ENCODE results near the gene ADARB2. TPM values are rescaled to one million over a fixed set of nuclear protein-coding genes. Genes with fewer than 3 reads are reported as not detected.

The ADARB2 gene
- total RNA-seq, 1 donor from 2014 or later = 0.37 TPM

DNA sequence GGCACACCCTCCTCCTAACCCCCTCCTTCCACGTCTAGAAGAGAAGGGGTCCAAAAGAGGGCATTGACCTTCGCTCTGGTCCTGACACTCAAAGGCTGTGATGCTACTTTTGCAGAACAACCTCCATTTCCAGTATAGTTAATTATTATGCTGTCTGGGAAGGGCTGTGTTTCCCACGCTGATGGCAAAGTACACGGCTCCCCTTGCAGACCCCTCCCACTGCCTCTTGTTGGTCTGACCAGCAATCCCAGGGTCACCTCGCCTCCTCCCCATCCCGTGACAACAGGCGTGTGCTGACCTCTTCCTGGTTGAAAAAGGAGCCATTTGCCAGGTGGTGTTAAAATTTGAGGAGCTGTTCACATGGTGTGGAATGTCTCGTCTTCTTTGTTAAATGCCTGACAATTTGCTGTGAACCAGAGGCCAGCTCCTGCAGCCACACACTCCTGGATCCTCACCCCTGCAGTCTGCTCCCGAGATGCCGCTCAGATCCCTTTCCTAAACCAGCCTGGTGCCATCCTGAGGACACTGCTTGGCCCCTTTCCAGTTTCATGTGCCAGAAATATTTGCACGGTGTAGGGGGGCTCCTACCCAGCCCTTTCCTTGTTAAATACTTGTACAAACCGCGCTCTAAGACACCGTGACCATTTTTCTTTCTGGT, 359.5 kb downstream of the ADARB2 start:
- intact Hi-C loops (cut with micrococcal nuclease) = no loop called here

DNA sequence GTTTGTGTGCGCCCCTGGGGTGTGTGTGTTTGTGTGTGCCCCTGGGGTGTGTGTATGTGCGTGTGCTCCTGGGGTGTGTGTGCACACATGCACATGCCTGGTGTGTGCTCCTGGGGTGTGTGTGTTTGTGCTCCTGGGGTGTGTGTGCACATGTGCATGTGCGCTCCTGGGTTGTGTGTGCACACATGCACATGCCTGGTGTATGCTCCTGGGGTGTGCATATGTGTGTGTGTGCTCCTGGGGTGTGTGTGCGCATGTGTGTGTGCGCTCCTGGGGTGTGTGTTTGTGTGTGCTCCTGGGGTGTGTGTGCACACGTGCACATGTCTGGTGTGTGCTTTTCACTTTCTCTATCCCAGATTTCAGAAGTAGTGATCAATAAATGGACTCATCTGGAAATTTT, 360.1 kb downstream of the ADARB2 start:
- intact Hi-C loops (cut with micrococcal nuclease) = no loop called here

GRCh38 chr10:1376384-1376945, 360.9 kb downstream of the ADARB2 start:
- intact Hi-C loops (cut with micrococcal nuclease) = no loop called here

DNA sequence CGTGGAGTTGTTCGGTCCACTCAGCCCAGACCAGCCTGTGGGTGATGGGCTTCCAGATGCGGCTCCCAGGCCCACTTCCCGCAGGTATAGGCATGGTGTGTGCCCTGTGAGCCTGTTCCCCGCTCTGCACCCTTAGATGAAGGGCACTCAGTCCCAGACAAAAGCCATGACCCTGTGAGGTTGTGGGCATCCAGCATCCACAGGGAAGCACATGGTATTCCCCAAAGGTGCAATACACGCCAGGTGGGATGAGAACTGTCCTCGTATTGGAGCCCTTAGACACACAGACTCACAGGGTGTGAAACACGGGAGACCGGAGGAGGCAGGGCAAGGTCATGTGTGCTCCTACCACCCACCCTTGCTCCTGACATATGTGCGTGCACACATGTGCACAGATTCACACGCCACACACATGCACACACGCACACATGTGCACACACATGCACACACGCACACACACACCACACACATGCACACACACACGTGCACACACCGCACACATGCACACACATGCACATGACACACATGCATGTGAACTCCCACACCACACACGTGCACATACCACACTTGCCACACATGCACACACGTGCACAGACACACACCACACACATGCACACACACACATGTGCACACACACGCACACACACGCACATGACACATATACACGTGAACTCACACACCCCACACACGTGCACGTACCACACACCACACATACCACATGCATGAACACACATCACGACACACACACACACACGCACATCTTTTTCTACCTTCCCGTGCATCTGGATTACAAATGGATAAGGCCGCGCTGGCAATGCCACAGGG, 361.8 kb downstream of the ADARB2 start:
- intact Hi-C loops (cut with micrococcal nuclease) = no loop called here

- intact Hi-C loops (cut with micrococcal nuclease) = no loop called here
These were observed 362.6 kb downstream of the ADARB2 start for GRCh38 chr10:1374511-1375345.

DNA sequence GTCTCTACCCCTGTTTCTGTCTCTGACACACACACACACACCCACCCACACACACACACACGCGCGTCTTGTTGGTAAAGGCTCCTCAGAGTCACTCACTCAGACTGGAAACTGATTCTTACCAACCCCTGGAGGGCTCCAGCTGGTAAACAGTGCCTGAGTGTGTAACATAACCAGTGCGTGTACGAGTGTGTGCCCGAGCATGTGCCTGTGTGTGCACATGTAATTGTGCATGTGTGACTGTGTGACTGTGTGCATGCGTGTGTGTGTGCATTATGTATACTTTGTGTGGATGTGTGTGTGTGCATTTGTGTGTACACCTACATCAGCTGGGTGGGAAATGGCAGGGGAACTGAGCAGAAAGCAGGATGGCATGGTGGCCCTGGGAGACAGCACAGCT, 364.0 kb downstream of the ADARB2 start:
- intact Hi-C loops (cut with micrococcal nuclease) = no loop called here

DNA sequence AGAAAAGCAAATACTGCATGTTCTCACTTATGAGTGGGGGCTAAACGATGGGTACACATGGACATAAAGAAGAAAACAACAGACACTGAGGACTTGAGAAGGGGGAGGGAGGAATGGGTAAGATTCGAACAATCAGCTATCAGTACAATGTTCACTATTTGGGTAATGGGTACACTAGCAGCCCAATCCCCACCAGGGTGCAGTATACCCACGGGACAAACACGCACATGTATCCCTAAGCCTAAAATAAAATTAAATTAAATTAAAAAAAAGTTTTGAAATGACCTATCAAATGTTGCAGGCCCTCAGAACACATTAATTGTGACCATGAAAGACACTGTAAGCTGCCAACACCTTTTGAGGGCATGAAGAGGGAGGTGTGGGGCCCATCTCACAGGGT, 365.1 kb downstream of the ADARB2 start:
- intact Hi-C loops (cut with micrococcal nuclease) = no loop called here

DNA sequence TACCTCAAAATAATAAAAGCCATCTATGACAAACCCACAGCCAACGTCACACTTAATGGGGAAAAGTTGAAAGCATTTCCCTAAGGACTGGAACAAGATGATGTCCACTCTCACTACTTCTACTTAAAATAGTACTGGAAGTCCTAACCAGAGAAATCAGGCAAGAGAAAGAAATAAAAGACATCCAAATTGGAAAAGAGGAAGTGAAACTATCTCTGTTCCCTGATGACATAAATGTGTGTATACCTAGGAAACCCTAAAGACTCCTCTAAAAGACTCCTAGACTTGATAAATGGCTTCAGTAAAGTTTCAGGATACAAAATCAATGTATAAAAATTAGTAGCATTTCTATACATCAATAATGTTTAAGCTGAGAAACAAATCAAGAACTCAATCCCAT, 367.0 kb downstream of the ADARB2 start:
- intact Hi-C loops (cut with micrococcal nuclease) = no loop called here

DNA sequence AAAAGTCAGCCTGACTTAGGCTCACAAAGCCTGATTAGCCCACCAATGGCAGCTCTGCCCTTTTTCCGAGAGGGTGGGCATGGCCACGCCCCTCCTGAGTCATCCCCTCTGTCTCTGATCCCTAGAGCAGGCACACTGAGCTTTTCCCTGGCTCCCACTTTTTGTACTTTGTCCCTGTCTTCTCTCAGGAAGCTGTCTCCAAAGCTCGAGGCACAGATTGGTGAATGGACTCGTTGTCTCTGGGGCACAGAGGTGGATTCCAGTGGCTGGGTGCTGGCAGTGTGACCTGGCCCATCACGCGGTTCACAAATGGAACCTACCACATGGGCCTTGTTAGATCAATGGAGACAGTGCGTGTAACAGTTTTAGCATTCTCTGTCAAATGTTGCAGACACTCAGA, 367.7 kb downstream of the ADARB2 start:
- intact Hi-C loops (cut with micrococcal nuclease) = loop anchor here (1.0 kb wide), 1 partner anchor 259 kb away; no protein-coding TSS in a partner anchor

- intact Hi-C loops (cut with micrococcal nuclease) = loop anchor here (1.0 kb wide), 1 partner anchor 259 kb away; no protein-coding TSS in a partner anchor
These were observed 368.1 kb downstream of the ADARB2 start for GRCh38 chr10:1369197-1369596.

- intact Hi-C loops (cut with micrococcal nuclease) = loop anchor here (1.0 kb wide), 1 partner anchor 259 kb away; no protein-coding TSS in a partner anchor
These were observed 368.5 kb downstream of the ADARB2 start for GRCh38 chr10:1368842-1369171.

DNA sequence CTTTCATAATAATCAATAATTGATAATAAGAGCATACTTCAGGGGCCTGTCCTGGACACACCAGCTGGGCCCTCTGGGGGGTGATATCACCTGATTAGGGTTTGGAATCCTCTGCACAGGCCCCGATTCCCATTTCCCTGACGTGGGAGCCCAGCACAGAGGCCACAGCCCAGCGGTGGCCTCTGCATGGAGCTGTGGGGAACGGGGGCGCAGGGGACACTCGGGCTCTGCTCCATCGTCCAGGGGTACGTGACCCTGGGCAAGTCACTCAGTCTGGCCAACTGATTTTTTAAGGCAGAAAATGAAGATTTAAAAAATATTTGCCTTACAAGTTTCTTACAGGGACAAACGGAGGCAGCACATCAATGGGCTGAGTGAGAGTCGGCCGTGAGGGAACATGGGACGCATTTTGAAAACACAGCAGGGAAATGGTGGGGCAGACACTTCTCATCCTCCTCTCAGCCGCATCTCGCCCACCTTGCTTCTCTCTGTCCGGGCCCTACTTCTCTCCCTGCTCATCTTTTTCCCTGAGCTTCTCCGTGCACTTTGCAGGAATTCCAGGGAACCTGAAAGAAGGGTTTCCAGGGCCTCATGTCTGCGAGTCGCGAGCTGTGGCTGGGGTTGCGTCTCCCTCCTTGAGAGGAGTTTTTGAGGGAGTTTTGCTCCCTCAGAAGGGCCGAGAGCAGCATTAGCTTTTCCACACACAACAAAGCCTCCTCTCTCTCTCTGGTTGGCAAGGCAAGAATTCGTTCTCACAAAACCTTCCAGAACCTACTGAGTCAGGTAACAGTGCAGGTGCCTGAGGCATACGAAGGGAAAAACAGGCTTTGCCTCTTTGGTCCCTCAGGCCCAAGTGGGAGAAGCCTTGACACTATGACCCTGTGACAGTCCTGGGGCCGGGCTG, 369.1 kb downstream of the ADARB2 start:
- intact Hi-C loops (cut with micrococcal nuclease) = no loop called here

DNA sequence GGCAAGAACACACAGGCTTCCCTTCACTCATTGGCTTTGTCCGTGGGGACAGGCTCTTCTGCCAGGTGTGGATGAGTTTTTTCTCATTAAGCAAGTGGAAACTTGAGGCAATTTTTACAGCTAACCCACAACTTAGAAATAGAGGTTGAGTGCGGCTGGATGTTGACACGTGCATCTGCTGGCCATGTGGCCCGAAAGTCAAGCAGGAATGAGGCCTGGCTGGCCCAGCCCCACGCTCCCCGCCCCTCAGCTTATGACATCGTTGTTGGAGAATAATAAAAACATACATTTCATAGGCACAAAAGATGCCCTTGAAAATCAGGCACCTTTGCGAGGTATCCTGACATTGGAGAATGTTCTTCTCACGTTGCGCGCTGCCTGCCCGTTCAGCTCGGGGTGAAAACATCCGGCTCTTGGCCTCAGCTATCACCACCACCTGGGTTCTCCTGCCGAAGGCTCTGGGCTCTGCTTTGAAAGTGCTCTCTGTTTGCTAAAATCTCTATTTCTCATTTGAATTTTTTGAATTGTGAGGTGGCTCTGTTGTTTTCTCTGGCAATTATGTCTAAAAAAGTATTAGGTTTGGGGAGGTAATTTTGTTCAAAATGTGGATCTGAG, 370.4 kb downstream of the ADARB2 start:
- intact Hi-C loops (cut with micrococcal nuclease) = no loop called here

- intact Hi-C loops (cut with micrococcal nuclease) = no loop called here
These were observed 371.0 kb downstream of the ADARB2 start for GRCh38 chr10:1366322-1366691.

DNA sequence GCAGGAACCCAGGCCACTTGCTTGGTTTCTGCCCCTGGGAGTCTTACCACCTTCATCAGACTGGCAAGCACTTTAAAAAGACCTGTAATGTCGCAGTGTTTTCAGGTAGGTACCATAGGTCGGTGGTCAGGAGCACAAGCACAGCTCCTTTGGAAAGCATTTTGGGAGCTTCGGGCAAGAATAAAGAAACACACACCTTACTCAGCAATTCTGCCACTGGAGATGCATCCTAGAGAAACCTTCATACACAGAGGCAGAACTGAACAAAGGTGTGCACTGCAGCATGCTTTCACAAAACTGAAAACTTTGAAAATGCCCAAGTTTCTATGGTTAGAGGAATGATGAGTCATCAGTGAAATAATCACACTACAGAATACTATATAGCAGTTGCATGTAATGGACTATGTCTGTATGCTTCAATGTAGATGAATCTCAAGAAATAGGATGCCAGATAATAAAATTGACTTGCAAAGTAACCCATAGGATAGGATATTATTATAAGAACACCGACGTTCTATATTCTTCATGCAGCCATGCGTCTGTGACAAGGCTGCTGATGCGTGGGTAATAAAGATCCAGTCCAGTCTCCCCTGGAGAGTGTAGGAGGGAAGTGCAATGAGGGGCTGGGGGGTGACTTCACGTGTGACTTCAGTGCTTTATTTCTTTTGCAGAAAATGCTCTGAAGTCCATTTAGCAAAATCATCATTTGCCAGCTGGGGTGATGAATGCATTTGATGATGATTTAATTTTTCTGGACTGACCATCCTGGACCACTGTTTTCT, 371.6 kb downstream of the ADARB2 start:
- intact Hi-C loops (cut with micrococcal nuclease) = no loop called here

- intact Hi-C loops (cut with micrococcal nuclease) = no loop called here
These were observed 373.0 kb downstream of the ADARB2 start for GRCh38 chr10:1364151-1364910.

GRCh38 chr10:1363446-1364121, 373.7 kb downstream of the ADARB2 start:
- intact Hi-C loops (cut with micrococcal nuclease) = no loop called here
